Stimulated activated naive CD8-positive, alpha-beta T cell treated with anti-CD3 and anti-CD28 coated beads, Interleukin-15, Interleukin-2, amounts not matched to agents 100 U/mL and 50 U/mL, for 24 hours (primary cell): ENCODE measurements around the gene RAD51B.
"Not testable (repeated sequence)": the region's sequence is repeated elsewhere in the genome, so short reads cannot be mapped to it uniquely, and the experiment has no call there.

Experiments used
- ATAC-seq: fragments of 150-1000 bp; cut with Tn5 transposase; one replicate; pipeline ENCODE4 v1.10.0; 2021
- DNase-seq: peaks from one replicate; pipeline ENCODE4 v3.0.0; 2021

The RAD51B gene

DNA sequence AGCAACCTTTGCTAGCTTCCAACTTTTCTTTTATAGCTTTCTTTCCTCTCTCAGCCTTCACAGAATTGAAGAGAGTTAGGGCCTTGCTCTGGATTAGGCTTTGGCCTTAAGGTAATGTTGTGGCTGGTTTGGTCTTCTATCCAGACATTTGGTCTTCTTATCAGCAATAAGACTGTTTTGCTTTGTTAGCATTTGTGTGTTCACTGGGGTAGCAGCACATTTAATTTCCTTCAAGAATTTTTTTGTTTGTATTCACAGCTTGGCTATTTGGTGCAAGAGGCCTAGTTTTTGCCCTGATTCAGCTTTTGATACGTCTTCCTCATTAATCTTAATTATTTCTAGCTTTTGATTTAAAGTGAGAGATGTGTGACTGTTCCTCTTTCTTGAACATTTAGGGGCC lies 130.8 kb downstream of the RAD51B start:
- ATAC-seq (no peak), DNase-seq (no peak)

DNA sequence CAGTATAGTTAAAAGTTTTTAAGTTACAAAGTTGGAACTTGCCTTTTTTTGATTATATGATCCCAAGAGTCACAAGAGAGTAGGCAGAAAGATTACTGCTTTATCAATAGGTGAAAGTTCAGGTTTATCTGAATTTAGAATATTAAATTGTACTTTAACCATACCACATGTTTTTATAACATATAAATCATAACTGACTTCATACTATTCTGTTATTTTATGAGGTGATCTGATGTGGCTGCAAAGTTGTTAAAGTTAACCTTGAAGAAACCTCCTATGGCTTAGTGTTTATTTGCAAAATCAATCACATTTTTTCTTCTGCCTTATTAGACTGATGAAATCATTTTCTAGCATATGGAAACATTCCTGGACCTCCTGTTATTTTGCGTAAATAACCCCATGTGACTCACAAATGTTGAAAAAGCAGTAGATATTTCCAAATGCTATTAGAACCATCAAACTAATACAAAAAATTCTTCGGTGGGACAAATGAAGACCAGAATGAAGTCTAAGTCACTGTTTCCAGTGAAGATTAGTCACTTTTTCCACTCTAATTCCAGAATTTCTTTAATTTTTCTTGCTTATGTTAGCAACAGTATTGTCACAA lies 132.1 kb downstream of the RAD51B start:
- ATAC-seq (no peak), DNase-seq (no peak)

DNA sequence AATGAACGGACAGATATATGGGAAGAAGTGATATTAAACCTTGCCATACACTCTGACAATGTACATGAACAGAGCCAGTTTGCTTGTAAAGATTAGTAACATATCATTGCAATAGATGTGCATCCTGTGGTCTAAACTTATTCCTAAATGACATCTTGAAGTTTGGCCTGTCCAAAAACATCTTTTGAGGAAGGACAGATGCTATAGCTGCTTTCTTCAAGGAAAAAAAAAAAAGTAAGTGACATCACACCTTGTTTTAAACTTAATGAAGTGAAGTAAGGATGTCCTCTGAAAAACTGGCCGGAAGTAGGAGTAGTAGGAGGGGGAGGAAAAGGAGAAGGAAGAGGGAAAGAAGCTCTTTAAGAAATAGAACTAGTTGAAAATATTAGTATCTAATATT lies 132.8 kb downstream of the RAD51B start:
- ATAC-seq (no peak), DNase-seq (no peak)

- DNase-seq (no peak), ATAC-seq (no peak)
Measured at GRCh38 chr14:67952786-67953185, 133.2 kb downstream of the RAD51B start.

DNA sequence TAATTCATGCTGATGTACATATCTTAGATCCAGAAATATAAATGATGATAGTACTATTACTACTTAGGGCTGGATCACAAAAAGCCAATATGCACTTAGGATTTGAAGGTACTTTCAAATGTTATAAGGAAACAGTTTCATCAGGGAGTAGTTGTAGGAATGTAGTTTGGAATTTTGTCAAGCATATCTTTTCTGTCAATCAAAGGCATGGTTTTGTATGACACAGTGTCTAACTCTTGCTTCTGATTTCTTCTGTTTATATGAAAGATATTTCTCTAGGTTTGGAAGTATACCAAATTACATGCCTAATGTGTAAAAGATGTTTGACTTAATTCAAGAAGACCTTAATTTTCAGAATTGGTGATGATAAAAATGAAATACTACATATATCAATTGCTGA lies 135.7 kb downstream of the RAD51B start:
- DNase-seq (no peak), ATAC-seq (no peak)

- no peak for DNase-seq
- no peak for ATAC-seq
Measured at GRCh38 chr14:67957946-67958345, 138.4 kb downstream of the RAD51B start.

DNA sequence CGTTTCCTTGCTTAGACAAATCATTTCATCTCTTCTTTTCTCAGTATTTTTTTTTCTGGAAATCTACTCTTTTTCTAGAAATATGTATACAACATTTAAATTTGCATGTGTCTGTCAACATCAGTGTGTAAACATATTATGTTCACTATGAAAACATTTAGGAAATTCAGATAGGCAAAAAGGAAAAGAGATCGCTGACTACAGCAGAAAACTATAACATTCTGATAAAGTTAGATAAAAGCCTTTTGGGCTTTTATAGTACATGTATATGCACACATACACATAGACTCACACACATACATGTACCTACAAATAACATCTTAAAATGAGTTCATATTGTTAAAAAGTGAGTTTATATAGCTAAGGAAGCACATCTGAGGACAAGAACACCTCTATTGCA lies 142.1 kb downstream of the RAD51B start:
- DNase-seq (no peak), ATAC-seq (no peak)

DNA sequence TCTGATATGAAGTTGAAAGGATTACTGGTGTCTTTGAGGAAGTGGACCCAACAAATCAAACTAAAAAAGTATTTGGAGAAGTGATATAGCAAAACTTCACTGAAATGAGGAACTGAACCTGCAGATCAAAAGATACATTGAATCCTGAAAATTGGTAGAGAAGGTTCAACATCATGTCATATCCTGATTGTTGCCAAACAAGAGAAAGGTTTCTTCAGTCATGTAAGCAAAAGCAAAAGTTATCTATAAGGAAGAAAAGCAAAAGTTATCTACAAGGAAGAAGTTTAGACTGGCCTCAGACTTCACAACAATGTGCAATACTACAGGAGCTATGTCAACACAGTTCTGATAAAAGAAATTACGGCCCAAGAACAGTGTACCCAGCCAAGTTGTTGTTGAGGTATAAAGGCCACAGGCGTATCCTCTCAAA lies 142.7 kb downstream of the RAD51B start:
- no peak for ATAC-seq
- DNase-seq, result no peak

DNA sequence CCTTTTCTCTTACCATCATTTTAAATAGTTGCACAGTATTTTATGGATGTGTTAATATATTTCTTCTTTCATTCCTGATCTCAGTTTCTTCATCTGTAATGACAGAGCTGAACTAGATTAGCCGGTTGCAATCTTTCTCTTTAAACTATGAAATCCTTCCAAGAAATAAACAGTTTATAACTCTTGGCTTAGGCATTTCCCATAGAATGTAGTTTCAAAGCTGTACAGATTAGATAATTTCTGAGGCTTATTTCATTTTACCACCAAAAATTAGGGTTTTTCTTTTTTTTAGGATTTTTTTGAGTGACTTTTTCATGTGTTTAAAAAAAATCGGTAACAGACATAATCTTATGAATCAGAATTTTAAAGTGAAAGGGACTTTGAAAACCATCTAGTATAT lies 144.0 kb downstream of the RAD51B start:
- DNase-seq (no peak), ATAC-seq (no peak)

DNA sequence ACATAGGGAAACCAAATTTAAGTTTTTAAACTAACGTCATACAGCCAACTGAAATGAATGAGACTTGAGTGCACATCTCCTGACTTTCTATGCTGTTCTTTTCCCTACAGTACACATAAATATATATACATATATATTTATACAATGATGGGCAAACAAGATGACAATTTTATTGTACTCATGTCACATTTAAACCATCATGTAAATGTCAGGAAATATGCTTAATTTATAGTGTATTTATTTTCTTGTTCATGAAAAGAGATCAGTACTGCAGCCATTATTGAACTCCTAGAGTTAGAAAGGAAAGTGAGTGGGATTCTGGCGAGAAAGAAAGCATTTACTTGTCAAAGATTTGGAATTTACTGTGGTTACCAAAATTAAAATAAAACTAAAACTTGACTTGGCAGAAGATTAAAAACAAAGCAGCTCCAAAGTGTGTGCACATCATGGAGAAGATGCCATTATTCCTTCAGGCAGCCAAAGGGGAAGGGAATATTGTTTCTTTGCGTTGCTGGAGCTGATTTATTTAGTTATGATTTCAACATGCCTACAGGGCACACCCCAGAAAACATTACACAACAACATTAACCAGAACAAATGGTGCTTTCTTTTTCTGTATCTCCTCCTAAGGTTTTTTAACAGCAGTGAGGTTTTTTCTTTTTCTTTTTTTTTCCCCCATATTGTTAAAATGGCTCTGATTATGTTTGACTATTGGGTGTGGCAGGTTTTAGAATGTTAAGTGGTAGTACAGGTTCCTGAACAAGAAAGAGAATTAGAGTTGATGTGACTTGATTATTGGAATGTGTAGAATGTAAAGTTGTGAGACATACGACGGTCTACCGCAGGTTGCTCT lies 144.6 kb downstream of the RAD51B start:
- ATAC-seq (no peak), DNase-seq (no peak)

DNA sequence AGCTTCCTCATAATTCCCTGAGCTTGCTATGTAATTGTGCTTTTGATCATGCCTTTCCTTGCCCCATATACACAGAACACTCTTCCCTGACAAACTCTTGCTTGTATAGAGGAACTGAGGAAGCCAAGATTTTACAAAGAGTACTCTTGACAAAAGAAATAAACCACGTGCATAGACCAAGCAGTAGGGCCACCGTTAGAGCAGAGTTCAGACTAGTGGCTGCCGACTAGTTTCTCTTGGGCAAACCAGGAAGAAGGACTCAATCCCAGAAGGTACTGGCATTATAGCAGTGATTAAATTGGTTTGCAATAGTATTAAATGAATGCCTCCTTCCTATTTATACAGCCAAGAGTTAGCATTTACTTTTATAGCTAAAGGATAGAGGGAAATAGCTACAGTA lies 146.1 kb downstream of the RAD51B start:
- DNase-seq (no peak), ATAC-seq (no peak)

GRCh38 chr14:67967206-67967605 lies 147.6 kb downstream of the RAD51B start:
- DNase-seq (no peak), ATAC-seq (no peak)

- not testable (repeated sequence) for DNase-seq, ATAC-seq
Measured at GRCh38 chr14:67967970-67968369, 148.4 kb downstream of the RAD51B start.

- ATAC-seq, result no peak
- no peak for DNase-seq
Measured at GRCh38 chr14:67970923-67971322, 151.3 kb downstream of the RAD51B start.

DNA sequence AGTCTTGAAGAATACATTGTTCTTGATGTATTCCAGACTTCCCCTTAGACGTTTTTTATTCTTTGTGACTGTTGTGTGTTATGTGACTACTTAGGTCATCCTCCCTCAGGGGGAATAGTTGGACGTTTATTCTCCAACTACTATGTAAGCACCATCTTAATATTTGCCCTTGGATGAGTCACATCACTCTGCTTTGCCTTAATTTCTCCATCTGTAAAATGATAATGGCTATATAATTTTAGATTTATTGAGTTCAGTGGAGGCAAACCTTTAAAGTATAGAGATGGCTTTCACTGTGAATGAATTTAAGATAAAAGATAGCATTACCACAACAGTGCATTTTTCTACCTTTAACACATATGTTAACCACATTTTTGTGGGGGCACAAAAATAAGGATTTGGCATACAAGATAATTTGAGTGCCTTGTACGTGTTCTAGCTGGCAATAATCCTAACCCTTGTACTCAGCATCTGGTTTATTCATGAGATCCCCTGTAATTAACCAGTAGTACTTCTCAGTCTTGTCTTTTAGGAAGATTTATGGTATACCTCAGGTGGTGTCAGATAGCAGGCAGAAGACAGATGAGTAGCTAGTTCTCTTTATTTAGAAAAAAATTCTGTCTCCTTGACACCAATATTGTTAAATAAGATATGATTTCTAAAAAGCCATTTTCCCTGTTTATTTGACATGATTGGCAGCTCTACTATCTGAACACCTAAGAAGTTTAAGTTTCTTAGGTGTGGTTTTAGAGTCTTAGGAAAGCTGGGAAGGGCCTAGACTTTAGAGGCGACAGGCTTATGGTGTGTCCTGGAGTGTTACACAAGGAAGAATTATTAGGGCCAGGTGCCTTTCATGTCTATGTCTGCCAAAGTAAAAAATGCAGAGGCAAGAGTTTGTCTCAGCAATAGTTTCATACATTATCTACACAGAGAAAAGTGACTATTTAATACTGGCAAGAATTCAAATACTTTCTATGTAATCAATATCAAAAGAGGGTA lies 152.3 kb downstream of the RAD51B start:
- ATAC-seq (no peak), DNase-seq (no peak)

- DNase-seq, result no peak
- no peak for ATAC-seq
Measured at GRCh38 chr14:67973436-67973835, 153.9 kb downstream of the RAD51B start.

DNA sequence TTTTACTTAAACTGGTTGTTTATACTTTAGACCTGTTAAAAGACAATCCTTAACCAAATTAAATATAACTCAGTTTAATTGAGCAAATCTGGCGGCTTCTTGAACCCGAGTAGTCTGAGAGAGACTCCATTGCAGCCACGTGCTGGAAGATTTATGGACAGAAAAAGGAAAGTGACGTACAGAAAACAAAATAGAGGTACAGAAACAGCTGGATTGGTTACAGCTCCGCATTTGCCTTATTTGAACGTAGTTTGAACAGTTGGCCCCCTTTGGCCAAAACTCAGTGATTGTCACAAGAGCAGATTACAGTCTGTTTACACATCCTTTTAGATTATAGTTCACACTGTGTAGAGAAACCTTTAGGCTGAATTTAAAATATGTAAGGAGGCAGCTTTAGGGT lies 155.9 kb downstream of the RAD51B start:
- ATAC-seq (no peak), DNase-seq (no peak)

DNA sequence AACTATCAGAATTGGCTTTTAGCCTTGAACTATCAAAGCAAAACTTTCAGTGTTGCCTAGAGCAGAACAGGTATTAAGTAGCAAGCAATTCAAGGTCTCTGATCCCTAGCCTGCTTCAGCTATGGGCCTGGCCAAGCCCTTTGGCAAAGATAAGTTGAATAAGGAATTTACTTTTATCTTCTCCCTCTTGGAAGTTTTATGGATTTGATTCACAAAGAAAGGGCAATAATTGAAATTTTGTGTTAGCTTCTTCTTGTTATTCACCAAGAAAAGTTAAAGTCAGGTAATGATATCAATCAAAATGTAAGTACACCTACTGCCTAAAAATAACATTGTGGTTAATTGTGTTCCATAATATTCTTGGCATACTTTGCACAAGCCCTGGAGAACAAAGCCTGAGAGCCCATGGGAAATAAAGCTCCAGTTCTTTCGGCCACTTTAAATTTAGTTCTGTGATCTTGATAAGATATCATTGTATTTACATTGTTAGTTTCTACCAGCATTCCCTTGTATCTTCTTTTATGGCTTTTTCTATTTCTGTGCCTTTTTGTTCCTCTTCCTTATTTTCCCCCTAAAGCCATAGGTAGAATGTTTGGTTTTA lies 158.0 kb downstream of the RAD51B start:
- ATAC-seq (no peak), DNase-seq (no peak)

DNA sequence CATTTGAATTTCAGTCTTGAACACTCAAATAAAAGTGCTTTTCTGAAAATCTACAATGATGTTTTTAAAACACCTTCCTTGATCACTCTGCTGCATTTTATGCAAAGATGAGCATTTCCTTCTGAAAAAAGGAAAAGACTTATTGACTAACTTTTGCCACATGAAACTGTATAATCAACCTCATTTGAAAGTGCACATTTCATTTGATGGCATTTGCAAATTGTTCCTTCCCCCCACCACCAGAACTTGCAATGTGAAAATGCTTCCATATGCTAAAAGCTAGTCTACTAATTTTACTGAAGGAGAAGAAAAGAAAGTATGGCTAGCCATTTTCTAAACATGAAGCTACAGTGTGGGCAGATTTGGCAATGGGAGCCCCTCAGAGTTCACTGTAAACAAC lies 159.2 kb downstream of the RAD51B start:
- no peak for ATAC-seq
- DNase-seq, result no peak

- no peak for ATAC-seq
- no peak for DNase-seq
Measured at GRCh38 chr14:67982711-67983608, 163.4 kb downstream of the RAD51B start.

DNA sequence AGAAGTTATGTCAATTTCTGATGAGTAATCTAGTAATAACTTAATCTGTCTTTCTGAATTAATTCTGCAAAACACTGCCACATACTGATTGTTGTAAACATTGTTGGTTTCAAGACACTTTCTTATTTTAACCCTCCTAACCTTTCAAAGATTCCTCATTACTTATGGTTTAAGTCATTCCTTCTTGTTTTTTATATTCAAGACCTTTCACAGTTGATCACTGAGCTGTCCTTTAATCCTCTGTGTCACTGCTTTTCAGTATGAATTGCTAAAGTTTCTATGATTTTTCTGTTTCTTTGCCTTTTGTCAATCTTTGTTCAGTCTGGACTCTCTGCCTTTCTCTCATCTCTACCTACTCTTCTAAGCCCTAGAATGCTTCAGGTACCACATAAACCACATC lies 164.7 kb downstream of the RAD51B start:
- ATAC-seq, result no peak

More for the DNA sequence above, 164.7 kb downstream of the RAD51B start:
- no peak for DNase-seq
